ENCODE measurements around the gene IL5. TPM values are rescaled to one million over a fixed set of nuclear protein-coding genes. Genes with fewer than 3 reads are reported as not detected.
A peak's percentile ranks its signal among the peaks of the same experiment; 100 is the strongest.

The IL5 gene
- polyA plus RNA-seq, 1 donor from 2014 or later: not detected

DNA sequence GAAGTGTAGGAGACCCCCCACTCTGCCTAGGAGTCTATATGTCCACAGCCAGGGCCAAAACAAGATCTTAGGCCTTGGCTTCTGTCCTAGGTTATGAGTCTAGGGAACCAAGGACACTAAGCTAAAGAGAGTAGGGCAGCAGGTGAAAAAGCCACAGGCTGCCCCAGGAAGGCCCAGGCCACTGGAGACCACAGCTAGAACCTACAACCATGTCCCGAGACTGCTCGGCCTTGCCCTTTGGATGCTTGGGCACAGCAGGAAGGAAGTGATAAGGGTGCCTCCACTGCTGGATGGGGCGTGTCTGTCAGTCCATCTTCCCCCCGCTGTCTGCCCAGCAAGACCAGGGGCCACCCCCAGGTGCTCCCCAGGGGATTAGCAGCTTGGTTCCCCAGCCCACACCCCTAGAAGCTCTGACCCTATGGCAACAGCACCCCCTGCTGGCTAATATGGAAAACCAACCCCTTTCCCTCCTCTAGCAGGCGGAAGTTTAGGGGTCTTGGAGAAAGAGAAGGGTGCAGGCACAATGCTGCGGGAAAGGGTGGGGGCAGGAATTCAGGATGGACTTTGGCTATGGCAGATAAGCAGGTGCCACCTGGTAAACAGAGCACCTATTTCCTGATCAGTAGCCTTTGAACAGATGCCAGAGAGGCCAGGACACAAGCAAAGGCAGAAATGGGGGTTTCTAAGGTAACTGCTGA is 42.2 kb downstream of the IL5 start:
- H3K4me3 ChIP-seq (ENCODE audit: low read length): no peak overlapping the region

DNA sequence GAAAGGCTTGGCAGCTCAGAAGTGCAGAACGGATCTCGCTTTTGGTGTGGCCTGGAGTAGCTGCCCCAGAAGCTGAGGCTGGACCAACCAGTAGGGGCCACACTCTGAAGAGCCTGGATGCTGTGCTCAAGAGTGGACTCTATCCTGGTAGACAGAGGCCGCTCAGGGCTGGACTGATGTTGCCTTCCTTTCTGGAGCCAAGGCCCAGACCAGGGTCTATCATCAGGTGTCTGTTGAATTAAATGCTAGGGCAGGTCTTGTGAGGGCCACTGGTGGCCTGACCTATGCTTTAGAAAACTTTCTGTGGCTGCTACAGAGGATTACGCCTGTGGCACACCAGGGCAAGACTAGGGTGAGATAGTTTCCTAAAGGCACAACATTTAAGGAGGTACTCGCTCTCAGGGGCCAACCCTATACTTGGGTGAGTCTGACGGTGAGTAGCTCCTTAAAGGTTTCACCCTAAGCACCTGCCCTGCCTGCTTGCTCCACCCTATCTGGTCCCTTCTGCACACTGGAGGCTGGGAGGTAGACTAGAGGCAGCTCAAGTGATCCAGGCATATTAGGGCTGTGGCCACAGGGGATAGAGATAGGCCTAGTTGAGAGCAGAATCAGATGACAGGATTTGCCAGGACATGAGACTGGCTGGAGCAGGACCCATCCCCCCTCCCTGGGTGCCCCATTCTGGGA is 42.9 kb downstream of the IL5 start:
- TF ChIP-seq SMC3 (conservative IDR thresholded peaks at IDR 0.05; ENCODE audit: poor library complexity) (no peak), POLR2AphosphoS5 (IDR thresholded peaks at IDR 0.05) (no peak), EZH2 (IDR thresholded peaks at IDR 0.05; ENCODE audit: borderline replicate concordance, insufficient read depth, low read length, poor library complexity, severe bottlenecking) (no peak), EP300 (conservative IDR thresholded peaks at IDR 0.05; ENCODE audit: poor library complexity, severe bottlenecking) (no peak), RAD21 (conservative IDR thresholded peaks at IDR 0.05) (no peak), TAF1 (IDR thresholded peaks at IDR 0.05; ENCODE audit: low read depth) (no peak), MXI1 (conservative IDR thresholded peaks at IDR 0.05; ENCODE audit: poor library complexity, severe bottlenecking) (no peak)
- TF ChIP-seq, protein P1, sequence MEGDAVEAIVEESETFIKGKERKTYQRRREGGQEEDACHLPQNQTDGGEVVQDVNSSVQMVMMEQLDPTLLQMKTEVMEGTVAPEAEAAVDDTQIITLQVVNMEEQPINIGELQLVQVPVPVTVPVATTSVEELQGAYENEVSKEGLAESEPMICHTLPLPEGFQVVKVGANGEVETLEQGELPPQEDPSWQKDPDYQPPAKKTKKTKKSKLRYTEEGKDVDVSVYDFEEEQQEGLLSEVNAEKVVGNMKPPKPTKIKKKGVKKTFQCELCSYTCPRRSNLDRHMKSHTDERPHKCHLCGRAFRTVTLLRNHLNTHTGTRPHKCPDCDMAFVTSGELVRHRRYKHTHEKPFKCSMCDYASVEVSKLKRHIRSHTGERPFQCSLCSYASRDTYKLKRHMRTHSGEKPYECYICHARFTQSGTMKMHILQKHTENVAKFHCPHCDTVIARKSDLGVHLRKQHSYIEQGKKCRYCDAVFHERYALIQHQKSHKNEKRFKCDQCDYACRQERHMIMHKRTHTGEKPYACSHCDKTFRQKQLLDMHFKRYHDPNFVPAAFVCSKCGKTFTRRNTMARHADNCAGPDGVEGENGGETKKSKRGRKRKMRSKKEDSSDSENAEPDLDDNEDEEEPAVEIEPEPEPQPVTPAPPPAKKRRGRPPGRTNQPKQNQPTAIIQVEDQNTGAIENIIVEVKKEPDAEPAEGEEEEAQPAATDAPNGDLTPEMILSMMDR (IDR thresholded peaks at IDR 0.05; ENCODE audit: poor library complexity, severe bottlenecking): no peak
- TF ChIP-seq, protein P2, sequence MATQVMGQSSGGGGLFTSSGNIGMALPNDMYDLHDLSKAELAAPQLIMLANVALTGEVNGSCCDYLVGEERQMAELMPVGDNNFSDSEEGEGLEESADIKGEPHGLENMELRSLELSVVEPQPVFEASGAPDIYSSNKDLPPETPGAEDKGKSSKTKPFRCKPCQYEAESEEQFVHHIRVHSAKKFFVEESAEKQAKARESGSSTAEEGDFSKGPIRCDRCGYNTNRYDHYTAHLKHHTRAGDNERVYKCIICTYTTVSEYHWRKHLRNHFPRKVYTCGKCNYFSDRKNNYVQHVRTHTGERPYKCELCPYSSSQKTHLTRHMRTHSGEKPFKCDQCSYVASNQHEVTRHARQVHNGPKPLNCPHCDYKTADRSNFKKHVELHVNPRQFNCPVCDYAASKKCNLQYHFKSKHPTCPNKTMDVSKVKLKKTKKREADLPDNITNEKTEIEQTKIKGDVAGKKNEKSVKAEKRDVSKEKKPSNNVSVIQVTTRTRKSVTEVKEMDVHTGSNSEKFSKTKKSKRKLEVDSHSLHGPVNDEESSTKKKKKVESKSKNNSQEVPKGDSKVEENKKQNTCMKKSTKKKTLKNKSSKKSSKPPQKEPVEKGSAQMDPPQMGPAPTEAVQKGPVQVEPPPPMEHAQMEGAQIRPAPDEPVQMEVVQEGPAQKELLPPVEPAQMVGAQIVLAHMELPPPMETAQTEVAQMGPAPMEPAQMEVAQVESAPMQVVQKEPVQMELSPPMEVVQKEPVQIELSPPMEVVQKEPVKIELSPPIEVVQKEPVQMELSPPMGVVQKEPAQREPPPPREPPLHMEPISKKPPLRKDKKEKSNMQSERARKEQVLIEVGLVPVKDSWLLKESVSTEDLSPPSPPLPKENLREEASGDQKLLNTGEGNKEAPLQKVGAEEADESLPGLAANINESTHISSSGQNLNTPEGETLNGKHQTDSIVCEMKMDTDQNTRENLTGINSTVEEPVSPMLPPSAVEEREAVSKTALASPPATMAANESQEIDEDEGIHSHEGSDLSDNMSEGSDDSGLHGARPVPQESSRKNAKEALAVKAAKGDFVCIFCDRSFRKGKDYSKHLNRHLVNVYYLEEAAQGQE (IDR thresholded peaks at IDR 0.05; ENCODE audit: borderline replicate concordance): no peak
- Histone ChIP-seq H3K9me3 (ENCODE audit: low read length) (no peaks in the 10 kb centered on the region), H3K4me2 (ENCODE audit: low read length) (no peak overlapping the region), H3K9ac (ENCODE audit: low read length) (no peak overlapping the region), H3K4me3 (ENCODE audit: low read length) (no peak overlapping the region), H3K27ac (ENCODE audit: low read length) (no peak overlapping the region), H3K27me3 (ENCODE audit: insufficient read depth, low read depth, low read length) (peaks cover 25% of the 10 kb centered on the region), H3K9me2 (ENCODE audit: insufficient read depth, low read length) (no peaks in the 10 kb centered on the region), H3K79me2 (replicated peaks; ENCODE audit: insufficient read depth, low read length) (no peaks in the 10 kb centered on the region), H2AFZ (ENCODE audit: low read depth, low read length) (no peak overlapping the region), H3F3A (ENCODE audit: insufficient read depth, low read length, poor library complexity, severe bottlenecking) (no peaks in the 10 kb centered on the region), H4K20me1 (ENCODE audit: insufficient read depth) (no peaks in the 10 kb centered on the region), H3K36me3 (ENCODE audit: insufficient read depth, low read length) (no peaks in the 10 kb centered on the region)

More for the DNA sequence above, 42.2 kb downstream of the IL5 start:
- H3K9me2 ChIP-seq (ENCODE audit: insufficient read depth, low read length): no peaks in the 10 kb centered on the region
- H3K9ac ChIP-seq (ENCODE audit: low read length): no peak overlapping the region
- peaks cover 18% of the 10 kb centered on the region for H3K27me3 ChIP-seq (ENCODE audit: insufficient read depth, low read depth, low read length)
- no peaks in the 10 kb centered on the region for H3K79me2 ChIP-seq (replicated peaks; ENCODE audit: insufficient read depth, low read length)
- TF ChIP-seq, protein P1 (IDR thresholded peaks at IDR 0.05; ENCODE audit: poor library complexity, severe bottlenecking): peak; percentile 34
- no peak for TF ChIP-seq EZH2 (IDR thresholded peaks at IDR 0.05; ENCODE audit: borderline replicate concordance, insufficient read depth, low read length, poor library complexity, severe bottlenecking)
- H3K4me2 ChIP-seq (ENCODE audit: low read length): no peak overlapping the region
- no peak overlapping the region for H2AFZ ChIP-seq (ENCODE audit: low read depth, low read length)
- H4K20me1 ChIP-seq (ENCODE audit: insufficient read depth): no peaks in the 10 kb centered on the region
- H3K36me3 ChIP-seq (ENCODE audit: insufficient read depth, low read length): no peaks in the 10 kb centered on the region
- no peak overlapping the region for H3K27ac ChIP-seq (ENCODE audit: low read length)
- no peaks in the 10 kb centered on the region for H3F3A ChIP-seq (ENCODE audit: insufficient read depth, low read length, poor library complexity, severe bottlenecking)
- no peaks in the 10 kb centered on the region for H3K9me3 ChIP-seq (ENCODE audit: low read length)
